Placental epithelial cell (primary cell): ENCODE measurements around the gene RCAN2. TPM values are rescaled to one million over a fixed set of nuclear protein-coding genes. Genes with fewer than 3 reads are reported as not detected.

Experiments used
- total RNA-seq: library from RNA; depleted of rRNA; stranded (reverse); fragments of >200 nt; gene quantifications from 2 replicates; pipeline ENCODE4 v1.2.3, GENCODE V29; 2012

RCAN2 gene
- not detected in 2 replicates for total RNA-seq

GRCh38 chr6:46491201-46491627, at the start of gene RCAN2:
Gene RCAN2 (minus strand): TSS chr6:46491449.

Other genes starting within 250 kb of the RCAN2 start
- gene CYP39A1, start 161.4 kb upstream of the RCAN2 start, total RNA-seq = 0.22 and 0.79 TPM in 2 replicates
- gene SLC25A27, start 161.5 kb upstream of the RCAN2 start, total RNA-seq = 0.11 and 2.7 TPM in 2 replicates
- gene TDRD6, start 196.4 kb upstream of the RCAN2 start, total RNA-seq = under 0.01 TPM in 2 replicates
- 7.2 and 7.5 TPM in 2 replicates for gene PLA2G7, start 243.9 kb upstream of the RCAN2 start, total RNA-seq